Tibial nerve (tissue), 3 donors: ENCODE results near the gene LEFTY1.

Source experiments
- CTCF ChIP-seq, 5 experiments: fragments of 200-600 bp in 3 of 5; fragments of 450-650 bp in 2 of 5; sonication (generic) in 3 of 5; IDR thresholded peaks; one replicate each; pipeline ENCODE4 v1.5.1; 2016 to 2019; ENCODE audit warnings: antibody characterized with exemption in 5 of 5, mild to moderate bottlenecking in 3 of 5, moderate library complexity in 2 of 5
- POLR2A ChIP-seq, 2 donors: fragments of 450-650 bp; IDR thresholded peaks; one replicate each; pipeline ENCODE4 v1.6.1; 2017; ENCODE audit warnings: antibody characterized with exemption in 2 of 2, mild to moderate bottlenecking in 2 of 2, moderate library complexity in 2 of 2

GRCh38 chr1:225868631-225869330 is 20.2 kb downstream of the LEFTY1 start:
- TF ChIP-seq CTCF (IDR thresholded peaks at IDR 0.05): no peak
- no peak for TF ChIP-seq POLR2A (IDR thresholded peaks at IDR 0.05)
